ENCODE results near the gene BOK.

DNA sequence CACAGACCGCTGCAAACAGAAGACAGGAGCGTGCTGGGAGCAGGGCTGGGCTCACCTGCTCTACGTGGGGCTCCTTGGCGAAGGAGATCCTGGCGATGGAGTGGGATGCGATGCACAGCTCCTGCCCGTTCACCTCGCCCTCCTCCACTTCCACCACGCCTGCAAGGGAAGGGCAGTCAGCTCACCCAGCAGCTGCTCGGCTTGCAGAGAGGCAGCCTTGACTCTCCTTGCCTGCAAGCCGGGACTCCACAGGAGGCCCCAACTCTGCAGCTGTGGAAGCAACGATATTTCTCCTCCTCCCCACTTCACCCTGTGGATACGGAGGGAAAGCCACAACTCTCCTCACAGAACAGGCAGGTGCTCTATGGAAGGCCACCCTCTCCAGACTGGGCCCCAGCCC, 43.3 kb downstream of the BOK start:
- TF ChIP-seq ZNF274 (IDR thresholded peaks at IDR 0.05; ENCODE audit: low read depth, low read length) (no peak), SUZ12 (IDR thresholded peaks at IDR 0.05; ENCODE audit: extremely low read depth, insufficient read depth, insufficient read length) (no peak)
